GM18907 (cell line): ENCODE data around the gene LCN9.
"Not testable (repeated sequence)": the region's sequence is repeated elsewhere in the genome, so short reads cannot be mapped to it uniquely, and the experiment has no call there.

Experiments used
- ATAC-seq: cut with Tn5 transposase; IDR thresholded peaks from one replicate; pipeline ENCODE4 v1.9.1; 2021; ENCODE audit warnings: mild to moderate bottlenecking, moderate library complexity; ENCODE audit not compliant: unreplicated experiment

The LCN9 gene

GRCh38 chr9:135644631-135645218 is 18.4 kb upstream of the LCN9 start:
- no peak for ATAC-seq

GRCh38 chr9:135647884-135648283 is 15.2 kb upstream of the LCN9 start:
- no peak for ATAC-seq

GRCh38 chr9:135648494-135649410 is 14.4 kb upstream of the LCN9 start:
- ATAC-seq, result no peak

- no peak for ATAC-seq
These were observed 13.6 kb upstream of the LCN9 start for GRCh38 chr9:135649508-135649907.

- ATAC-seq, result no peak
These were observed 12.7 kb upstream of the LCN9 start for GRCh38 chr9:135650408-135650807.

- ATAC-seq, result no peak
These were observed 7.8 kb upstream of the LCN9 start for GRCh38 chr9:135655317-135655716.

- ATAC-seq, result no peak
These were observed 5.7 kb upstream of the LCN9 start for GRCh38 chr9:135657416-135657815.

GRCh38 chr9:135659252-135659651 is 3.9 kb upstream of the LCN9 start:
- ATAC-seq, result no peak

- no peak for ATAC-seq
These were observed 2.7 kb upstream of the LCN9 start for GRCh38 chr9:135660407-135660806.

- no peak for ATAC-seq
These were observed 1.1 kb upstream of the LCN9 start for GRCh38 chr9:135661816-135662560.

GRCh38 chr9:135663451-135663770 is 302 bp downstream of the LCN9 start:
- no peak for ATAC-seq

- ATAC-seq, result no peak
These were observed 748 bp downstream of the LCN9 start for GRCh38 chr9:135663857-135664256.

- no peak for ATAC-seq
These were observed 1.2 kb downstream of the LCN9 start for GRCh38 chr9:135664266-135664665.

GRCh38 chr9:135664801-135665794 is 2.0 kb downstream of the LCN9 start:
- no peak for ATAC-seq

- no peak for ATAC-seq
These were observed 2.7 kb downstream of the LCN9 start for GRCh38 chr9:135665795-135666189.

- no peak for ATAC-seq
These were observed 3.7 kb downstream of the LCN9 start for GRCh38 chr9:135666534-135667462.

- ATAC-seq, result no peak
These were observed 4.4 kb downstream of the LCN9 start for GRCh38 chr9:135667463-135668001.

- not testable (repeated sequence) for ATAC-seq
These were observed 5.9 kb downstream of the LCN9 start for GRCh38 chr9:135669018-135669417.

- ATAC-seq, result no peak
These were observed 6.6 kb downstream of the LCN9 start for GRCh38 chr9:135669616-135670285.
